HepG2 (cell line): Measurements from ENCODE around the gene POFUT2. TPM values are rescaled to one million over a fixed set of nuclear protein-coding genes. Genes with fewer than 3 reads are reported as not detected.

Experiments
- AKAP8 ChIP-seq: sonication (generic); formaldehyde crosslinking; IDR thresholded peaks from 2 replicates; pipeline ENCODE4 v1.5.1; 2020; ENCODE audit warnings: mild to moderate bottlenecking, missing genetic modification reagents
- ARID2 ChIP-seq: sonication (generic); formaldehyde crosslinking; IDR thresholded peaks from 2 replicates; pipeline ENCODE4 v1.8.1; 2022; ENCODE audit warnings: mild to moderate bottlenecking, missing genetic modification reagents, borderline replicate concordance
- FOXP4 ChIP-seq: sonication (generic); formaldehyde crosslinking; IDR thresholded peaks from 2 replicates; pipeline ENCODE4 v1.4.0; 2020; ENCODE audit warnings: missing genetic modification reagents
- NR2F6 ChIP-seq, 2 experiments: IDR thresholded peaks; 2 replicates each; pipeline ENCODE4 v1.6.1; 2016; ENCODE audit warnings: antibody characterized with exemption in 1 of 2, mild to moderate bottlenecking in 1 of 2
- PRDM15 ChIP-seq: sonication (generic); formaldehyde crosslinking; IDR thresholded peaks from 2 replicates; pipeline ENCODE4 v1.4.0; 2020; ENCODE audit warnings: missing genetic modification reagents
- SRY ChIP-seq: sonication (generic); formaldehyde crosslinking; IDR thresholded peaks from 2 replicates; pipeline ENCODE4 v1.8.0; 2022; ENCODE audit warnings: mild to moderate bottlenecking, missing genetic modification reagents
- TOE1 ChIP-seq: sonication (generic); formaldehyde crosslinking; IDR thresholded peaks from 2 replicates; pipeline ENCODE4 v1.4.0; 2020; ENCODE audit warnings: mild to moderate bottlenecking, missing genetic modification reagents
- TRAFD1 ChIP-seq: sonication (generic); formaldehyde crosslinking; IDR thresholded peaks from 2 replicates; pipeline ENCODE4 v1.5.1; 2020; ENCODE audit warnings: missing genetic modification reagents, mild to moderate bottlenecking, borderline replicate concordance
- ZBTB38 ChIP-seq: sonication (generic); formaldehyde crosslinking; IDR thresholded peaks from 2 replicates; pipeline ENCODE4 v1.5.1; 2020; ENCODE audit warnings: mild to moderate bottlenecking, missing genetic modification reagents
- ZGPAT ChIP-seq: IDR thresholded peaks from 2 replicates; pipeline ENCODE4 v1.6.1; 2016; ENCODE audit warnings: mild to moderate bottlenecking
- ZNF274 ChIP-seq: sonication (generic); formaldehyde crosslinking; IDR thresholded peaks from 2 replicates; pipeline ENCODE4 v1.5.1; 2020; ENCODE audit warnings: mild to moderate bottlenecking, missing genetic modification reagents
- ZNF7 ChIP-seq: IDR thresholded peaks from 2 replicates; pipeline ENCODE4 v1.6.1; 2016; ENCODE audit warnings: missing biosample characterization, missing genetic modification reagents
- polyA plus RNA-seq, 8 experiments: library from polyadenylated mRNA; depleted of rRNA in 3 of 8; stranded (reverse) in 7 of 8; unstranded in 1 of 8; fragments of >200 nt; fragmentation: Illumina TruSeq in 4 of 8; extraction: Trizol in 4 of 8; gene quantifications; 2 replicates each; pipeline versions ENCODE4 v1.2.1 to v1.2.3, GENCODE V29; 2011 to 2016; ENCODE audit warnings: low read depth in 4 of 8, missing spikeins in 1 of 8, mixed read lengths in 1 of 8; ENCODE audit not compliant: insufficient read depth in 1 of 8
- total RNA-seq, 5 experiments: library from RNA; depleted of rRNA; stranded (reverse); fragments of >200 nt; fragmentation: Illumina TruSeq; extraction: Trizol; gene quantifications; 2 replicates each; pipeline ENCODE4 v1.2.3, GENCODE V29; 2016; ENCODE audit warnings: low read depth in 1 of 5

The POFUT2 gene
- total and polyA plus RNA-seq, 2 of the 13 experiments (the other 11 are each of a cell fraction or from before 2014, with no cell fraction given), result 22.8 to 24.0 TPM

GRCh38 chr21:45332981-45333582, 45.4 kb upstream of the POFUT2 start (continued):
- TF ChIP-seq FOXP4, result no peak
- TF ChIP-seq ZGPAT (CRISPR knock-in tag), result no peak
- no peak for TF ChIP-seq NR2F6 (IDR thresholded peaks at IDR 0.05)
- no peak for TF ChIP-seq NR2F6 (CRISPR knock-in tag; IDR thresholded peaks at IDR 0.05)
- no peak for TF ChIP-seq ZNF274 (CRISPR knock-in tag)
- no peak for TF ChIP-seq PRDM15 (CRISPR knock-in tag)
- no peak for TF ChIP-seq TOE1
- TF ChIP-seq TRAFD1 (CRISPR knock-in tag), result no peak
- TF ChIP-seq SRY, result no peak
- TF ChIP-seq ZBTB38 (CRISPR knock-in tag), result 0 out of 2 replicates have a peak, but pooled peaks have one; percentile 13
- no peak for TF ChIP-seq AKAP8 (CRISPR knock-in tag)
- TF ChIP-seq ARID2, result no peak
- TF ChIP-seq ZNF7 (CRISPR knock-in tag), result no peak
- TF ChIP-seq, all 625 proteins: peak for 2
